GM12878 (cell line): Measurements from ENCODE around the gene GPI. TPM values are rescaled to one million over a fixed set of nuclear protein-coding genes. Genes with fewer than 3 reads are reported as not detected.

Experiments used
- CHD1 ChIP-seq: IDR thresholded peaks from 2 replicates; pipeline ENCODE4 v1.6.1; 2012; ENCODE audit warnings: low read depth, low read length, improper control_type of control experiment
- CTCF ChIP-seq, 3 experiments: IDR thresholded peaks in 2 of 3; conservative IDR thresholded peaks in 1 of 3; 2 replicates each; pipeline ENCODE4 v1.5.1; 2011; ENCODE audit warnings: low read depth in 3 of 3, low read length in 3 of 3, mild to moderate bottlenecking in 3 of 3, control low read depth in 2 of 3, moderate library complexity in 2 of 3, inconsistent platforms in 1 of 3, mixed read lengths in 1 of 3; ENCODE audit not compliant: control insufficient read depth in 2 of 3, insufficient read depth in 1 of 3; ENCODE audit errors: extremely low read depth in 1 of 3
- E2F4 ChIP-seq: IDR thresholded peaks from 2 replicates; pipeline ENCODE4 v1.6.1; 2012; ENCODE audit warnings: low read depth, low read length, improper control_type of control experiment
- EGR1 ChIP-seq, 2 experiments: IDR thresholded peaks; 1 replicate in 1 of 2; 2 replicates in 1 of 2; pipeline ENCODE4 v1.6.1; 2011 to 2012; ENCODE audit warnings: low read depth in 2 of 2, low read length in 2 of 2, borderline replicate concordance in 1 of 2, mild to moderate bottlenecking in 1 of 2, moderate library complexity in 1 of 2
- RAD21 ChIP-seq: IDR thresholded peaks from 2 replicates; pipeline ENCODE4 v1.6.1; 2011; ENCODE audit warnings: mild to moderate bottlenecking, low read depth, low read length, moderate library complexity; ENCODE audit not compliant: insufficient read depth
- RAD51 ChIP-seq: fragments of 450-650 bp; IDR thresholded peaks from 2 replicates; pipeline ENCODE4 v1.6.1; 2016; ENCODE audit warnings: moderate library complexity, mild to moderate bottlenecking, inconsistent platforms
- SP1 ChIP-seq: IDR thresholded peaks from one replicate; pipeline ENCODE4 v1.6.1; 2011; ENCODE audit warnings: low read depth, low read length
- TARDBP ChIP-seq: IDR thresholded peaks from 2 replicates; pipeline ENCODE4 v1.6.1; 2016; ENCODE audit warnings: borderline replicate concordance
- TCF3 ChIP-seq: IDR thresholded peaks from 2 replicates; pipeline ENCODE4 v1.6.1; 2012; ENCODE audit warnings: low read depth, mild to moderate bottlenecking, low read length, borderline replicate concordance; ENCODE audit not compliant: insufficient read depth
- polyA plus RNA-seq, 11 experiments: library from polyadenylated mRNA; depleted of rRNA in 4 of 11; unstranded in 6 of 11; stranded (reverse) in 5 of 11; fragments of >200 nt; fragmentation: Nextera tagmentation in 4 of 11; fragmentation: Illumina TruSeq in 1 of 11; extraction: Ambion mirVana in 4 of 11; extraction: Trizol in 1 of 11; gene quantifications; 1 replicate in 1 of 11; 2 replicates in 10 of 11; pipeline versions ENCODE4 v1.2.1 to v1.2.3, GENCODE V29; 2011 to 2016; ENCODE audit warnings: inconsistent platforms in 2 of 11, missing spikeins in 2 of 11, low read depth in 1 of 11
- total RNA-seq, 4 experiments: library from RNA; depleted of rRNA in 3 of 4; stranded (reverse); fragments of >200 nt in 3 of 4; fragmentation: Illumina TruSeq in 1 of 4; extraction: Trizol in 1 of 4; gene quantifications; 2 replicates each; pipeline versions ENCODE4 v1.2.1 to v1.2.3, GENCODE V29; 2013 to 2021

The GPI gene
- total and polyA plus RNA-seq, 10 of the 15 experiments (the other 5 are each of a cell fraction or from before 2014, with no cell fraction given) = 124 to 400 (median 190) TPM

GRCh38 chr19:34336781-34337271 lies 28.2 kb upstream of the GPI start (continued):
- TF ChIP-seq CTCF (IDR thresholded peaks at IDR 0.05 in 2 of 3, conservative IDR thresholded peaks at IDR 0.05 in 1 of 3; ENCODE audit: control insufficient read depth in 2 of 3, extremely low read depth in 1 of 3, insufficient read depth in 1 of 3, low read depth in 3 of 3, low read length in 3 of 3) (peak; percentile 47 to 60 (median 57); a peak in 5 of 6 replicates), E2F4 (no peak), CHD1 (no peak), RAD21 (peak; percentile 63), SP1 (no peak), EGR1 (IDR thresholded peaks at IDR 0.05; ENCODE audit: borderline replicate concordance in 1 of 2, low read depth in 2 of 2, low read length in 2 of 2) (peak in 1 of 2 experiments; percentile 42; a peak in 1 of 3 replicates), TARDBP (no peak), RAD51 (0 out of 2 replicates have a peak, but pooled peaks have one; percentile 15), TCF3 (no peak)
